ENCODE measurements around the gene PLB1. TPM values are rescaled to one million over a fixed set of nuclear protein-coding genes. Genes with fewer than 3 reads are reported as not detected.

Gene PLB1
- total RNA-seq, 4 donors from 2014 or later: 1.5 to 16.5 (median 4.6) TPM

GRCh38 chr2:28565720-28566295, 69.9 kb downstream of the PLB1 start:
- no peak for TF ChIP-seq CTCF (IDR thresholded peaks at IDR 0.05; ENCODE audit: low read depth)

GRCh38 chr2:28566521-28567041, 70.7 kb downstream of the PLB1 start:
- no peak for TF ChIP-seq CTCF (IDR thresholded peaks at IDR 0.05; ENCODE audit: low read depth)

GRCh38 chr2:28567061-28567471, 71.2 kb downstream of the PLB1 start:
- TF ChIP-seq CTCF (IDR thresholded peaks at IDR 0.05; ENCODE audit: low read depth): no peak

- TF ChIP-seq CTCF (IDR thresholded peaks at IDR 0.05; ENCODE audit: low read depth): no peak
Observed at GRCh38 chr2:28568036-28568435, 72.2 kb downstream of the PLB1 start.

GRCh38 chr2:28568533-28568932, 72.7 kb downstream of the PLB1 start:
- TF ChIP-seq CTCF (IDR thresholded peaks at IDR 0.05; ENCODE audit: low read depth): no peak

- no peak for TF ChIP-seq CTCF (IDR thresholded peaks at IDR 0.05; ENCODE audit: low read depth)
Observed at GRCh38 chr2:28570431-28570830, 74.6 kb downstream of the PLB1 start.

GRCh38 chr2:28576714-28577113, 80.9 kb downstream of the PLB1 start:
- TF ChIP-seq CTCF (IDR thresholded peaks at IDR 0.05; ENCODE audit: low read depth): no peak

All from subcutaneous adipose tissue (tissue), 4 donors.